ENCODE results near the gene TBCK. TPM values are rescaled to one million over a fixed set of nuclear protein-coding genes. Genes with fewer than 3 reads are reported as not detected.

Gene TBCK
- 10 to 100 TPM; 20.2 to 22.0 TPM for total RNA-seq

GRCh38 chr4:106315968-106316772, at the start of gene TBCK, which contains the start of gene AIMP1:
Gene TBCK, minus strand, starts transcription at chr4:106316209. Its CDS starts 7,249 bp downstream, at chr4:106308960.
Gene AIMP1, plus strand, starts transcription at chr4:106316550. Its CDS starts 8,460 bp downstream, at chr4:106325010.
- POLR2A ChIA-PET = interaction anchor here (1.2 kb wide), 1 partner anchor 15 kb away, joined by 4 read pairs; no protein-coding TSS in a partner anchor
- DNase-seq = peak; percentile 92
- H3K9me3 Mint-ChIP-seq = peaks cover 4% of the 10 kb centered on the region
- H3K36me3 Mint-ChIP-seq = peaks cover 12% of the 10 kb centered on the region
- no peaks in the 10 kb centered on the region for H3K27me3 Mint-ChIP-seq
- CTCF ChIA-PET = interaction anchor here (1.1 kb wide), 1 partner anchor 10 kb away, joined by 4 read pairs; no protein-coding TSS in a partner anchor
- intact Hi-C loops (cut with micrococcal nuclease) = loop anchor here (1.0 to 5.0 kb wide), 4 partner anchors 607 to 1404 kb away; partner anchors contain the start of genes GSTCD, INTS12, PAPSS1 and PPA2
- H3K4me3 Mint-ChIP-seq = no peak within 1 kb of the TSS
- H3K27ac Mint-ChIP-seq = no peak within 1 kb of the TSS
- H3K4me1 Mint-ChIP-seq (ENCODE audit: low read depth) = peaks cover 44% of the 10 kb centered on the region

- no peaks in the 10 kb centered on the region for H3K4me1 Mint-ChIP-seq (ENCODE audit: low read depth)
- H3K9me3 Mint-ChIP-seq = no peaks in the 10 kb centered on the region
- H3K4me3 Mint-ChIP-seq = no peak overlapping the region
- intact Hi-C loops (cut with micrococcal nuclease) = no loop called here
- no peak for DNase-seq
- ChIA-PET POLR2A (no interaction called here), CTCF (interaction anchor here (1.5 kb wide), 1 partner anchor 99 kb away, joined by 3 read pairs; no protein-coding TSS in a partner anchor)
- H3K27ac Mint-ChIP-seq = no peak overlapping the region
- peaks cover 9% of the 10 kb centered on the region for H3K27me3 Mint-ChIP-seq
- no peaks in the 10 kb centered on the region for H3K36me3 Mint-ChIP-seq
Observed at GRCh38 chr4:106365613-106366012, 49.6 kb upstream of the TBCK start.

- Mint-ChIP-seq H3K4me1 (ENCODE audit: low read depth) (no peaks in the 10 kb centered on the region), H3K4me3 (no peak overlapping the region), H3K27me3 (peaks cover 7% of the 10 kb centered on the region), H3K36me3 (no peaks in the 10 kb centered on the region), H3K9me3 (no peaks in the 10 kb centered on the region), H3K27ac (no peak overlapping the region)
- no peak for DNase-seq
- POLR2A ChIA-PET = interaction anchor here (0.7 kb wide), 1 partner anchor 409 kb away, joined by 3 read pairs; no protein-coding TSS in a partner anchor
- CTCF ChIA-PET = interaction anchor here (1.5 kb wide), 1 partner anchor 98 kb away, joined by 3 read pairs; no protein-coding TSS in a partner anchor
- intact Hi-C loops (cut with micrococcal nuclease) = no loop called here
Observed at GRCh38 chr4:106364282-106364681, 48.3 kb upstream of the TBCK start.

- H3K36me3 Mint-ChIP-seq = no peaks in the 10 kb centered on the region
- ChIA-PET CTCF (no interaction called here), POLR2A (no interaction called here)
- H3K9me3 Mint-ChIP-seq = no peaks in the 10 kb centered on the region
- intact Hi-C loops (cut with micrococcal nuclease) = no loop called here
- DNase-seq = no peak
- peaks cover 4% of the 10 kb centered on the region for H3K27me3 Mint-ChIP-seq
- no peaks in the 10 kb centered on the region for H3K4me1 Mint-ChIP-seq (ENCODE audit: low read depth)
- no peak overlapping the region for H3K4me3 Mint-ChIP-seq
- no peak overlapping the region for H3K27ac Mint-ChIP-seq
Observed at GRCh38 chr4:106362086-106362825, 46.2 kb upstream of the TBCK start.

- H3K27ac Mint-ChIP-seq = no peak overlapping the region
- H3K4me1 Mint-ChIP-seq (ENCODE audit: low read depth) = no peaks in the 10 kb centered on the region
- POLR2A ChIA-PET = no interaction called here
Observed at GRCh38 chr4:106358899-106359298, 42.9 kb upstream of the TBCK start.

GRCh38 chr4:106355193-106355592, 39.2 kb upstream of the TBCK start:
- H3K27ac Mint-ChIP-seq = no peak overlapping the region

More at GRCh38 chr4:106358899-106359298, 42.9 kb upstream of the TBCK start:
- CTCF ChIA-PET = no interaction called here
- Mint-ChIP-seq H3K4me3 (no peak overlapping the region), H3K36me3 (no peaks in the 10 kb centered on the region), H3K9me3 (no peaks in the 10 kb centered on the region), H3K27me3 (no peaks in the 10 kb centered on the region)
- no peak for DNase-seq
- intact Hi-C loops (cut with micrococcal nuclease) = no loop called here

GRCh38 chr4:106353786-106354185, 37.8 kb upstream of the TBCK start:
- Mint-ChIP-seq H3K27me3 (no peaks in the 10 kb centered on the region), H3K4me3 (no peak overlapping the region), H3K4me1 (ENCODE audit: low read depth) (no peaks in the 10 kb centered on the region), H3K36me3 (peaks cover 7% of the 10 kb centered on the region), H3K9me3 (no peaks in the 10 kb centered on the region), H3K27ac (no peak overlapping the region)
- intact Hi-C loops (cut with micrococcal nuclease) = no loop called here
- POLR2A ChIA-PET = no interaction called here
- CTCF ChIA-PET = no interaction called here
- no peak for DNase-seq

More at GRCh38 chr4:106355193-106355592, 39.2 kb upstream of the TBCK start:
- DNase-seq = no peak
- H3K4me1 Mint-ChIP-seq (ENCODE audit: low read depth) = no peaks in the 10 kb centered on the region
- H3K4me3 Mint-ChIP-seq = no peak overlapping the region
- peaks cover 4% of the 10 kb centered on the region for H3K36me3 Mint-ChIP-seq
- CTCF ChIA-PET = no interaction called here
- intact Hi-C loops (cut with micrococcal nuclease) = no loop called here
- POLR2A ChIA-PET = no interaction called here
- no peaks in the 10 kb centered on the region for H3K27me3 Mint-ChIP-seq
- no peaks in the 10 kb centered on the region for H3K9me3 Mint-ChIP-seq

- no peaks in the 10 kb centered on the region for H3K9me3 Mint-ChIP-seq
- intact Hi-C loops (cut with micrococcal nuclease) = no loop called here
Observed at GRCh38 chr4:106351016-106351415, 35.0 kb upstream of the TBCK start.

GRCh38 chr4:106347167-106347566, 31.2 kb upstream of the TBCK start:
- Mint-ChIP-seq H3K36me3 (peaks cover 27% of the 10 kb centered on the region), H3K27ac (no peak overlapping the region), H3K4me1 (ENCODE audit: low read depth) (peaks cover 18% of the 10 kb centered on the region), H3K4me3 (no peak overlapping the region), H3K27me3 (no peaks in the 10 kb centered on the region), H3K9me3 (no peaks in the 10 kb centered on the region)
- ChIA-PET CTCF (no interaction called here), POLR2A (no interaction called here)
- DNase-seq = no peak
- intact Hi-C loops (cut with micrococcal nuclease) = no loop called here

More at GRCh38 chr4:106351016-106351415, 35.0 kb upstream of the TBCK start:
- no peaks in the 10 kb centered on the region for H3K27me3 Mint-ChIP-seq
- POLR2A ChIA-PET = no interaction called here
- CTCF ChIA-PET = no interaction called here
- DNase-seq = no peak
- H3K27ac Mint-ChIP-seq = no peak overlapping the region
- H3K4me1 Mint-ChIP-seq (ENCODE audit: low read depth) = no peaks in the 10 kb centered on the region
- peaks cover 19% of the 10 kb centered on the region for H3K36me3 Mint-ChIP-seq
- no peak overlapping the region for H3K4me3 Mint-ChIP-seq

GRCh38 chr4:106344647-106344970, 28.6 kb upstream of the TBCK start:
- CTCF ChIA-PET = interaction anchor here (0.8 kb wide), 1 partner anchor 16 kb away, joined by 3 read pairs; no protein-coding TSS in a partner anchor
- no peak for DNase-seq
- Mint-ChIP-seq H3K4me3 (no peak overlapping the region), H3K27me3 (no peaks in the 10 kb centered on the region), H3K27ac (no peak overlapping the region), H3K36me3 (peaks cover 45% of the 10 kb centered on the region), H3K4me1 (ENCODE audit: low read depth) (peaks cover 39% of the 10 kb centered on the region), H3K9me3 (peaks cover 7% of the 10 kb centered on the region)
- POLR2A ChIA-PET = no interaction called here
- intact Hi-C loops (cut with micrococcal nuclease) = no loop called here

GRCh38 chr4:106343865-106344646, 28.0 kb upstream of the TBCK start:
- ChIA-PET POLR2A (no interaction called here), CTCF (interaction anchor here (0.8 kb wide), 1 partner anchor 16 kb away, joined by 3 read pairs; no protein-coding TSS in a partner anchor)
- peaks cover 49% of the 10 kb centered on the region for H3K36me3 Mint-ChIP-seq

GRCh38 chr4:106340774-106341173, 24.8 kb upstream of the TBCK start:
- ChIA-PET CTCF (no interaction called here), POLR2A (no interaction called here)
- Mint-ChIP-seq H3K27ac (no peak overlapping the region), H3K36me3 (peaks cover 65% of the 10 kb centered on the region), H3K27me3 (no peaks in the 10 kb centered on the region), H3K4me1 (ENCODE audit: low read depth) (peaks cover 51% of the 10 kb centered on the region), H3K4me3 (no peak overlapping the region), H3K9me3 (peaks cover 20% of the 10 kb centered on the region)
- intact Hi-C loops (cut with micrococcal nuclease) = no loop called here
- no peak for DNase-seq

More at GRCh38 chr4:106343865-106344646, 28.0 kb upstream of the TBCK start:
- Mint-ChIP-seq H3K4me3 (no peak overlapping the region), H3K9me3 (peaks cover 10% of the 10 kb centered on the region), H3K27ac (no peak overlapping the region), H3K27me3 (no peaks in the 10 kb centered on the region), H3K4me1 (ENCODE audit: low read depth) (peaks cover 44% of the 10 kb centered on the region)
- DNase-seq = no peak
- intact Hi-C loops (cut with micrococcal nuclease) = no loop called here
